Left lung (tissue), 10 donors: Measurements from ENCODE around the gene FGFRL1. TPM values are rescaled to one million over a fixed set of nuclear protein-coding genes. Genes with fewer than 3 reads are reported as not detected.

Experiments used
- ATAC-seq: fragments of 200-7000 bp; cut with Tn5 transposase; one replicate; pipeline ENCODE4 v1.9.1; 2020; ENCODE audit warnings: moderate library complexity
- DNase-seq, 4 donors: peaks; one replicate each; pipeline ENCODE4 v3.0.0-alpha.2; 2013 to 2020
- H3K27ac ChIP-seq, 2 donors: fragments of 200-600 bp; sonication (generic) in 1 of 2; one replicate each; pipeline versions ENCODE4 v1.5.0 to v1.8.0; 2020 to 2021
- H3K27me3 ChIP-seq, 2 donors: fragments of 200-600 bp; sonication (generic) in 1 of 2; one replicate each; pipeline versions ENCODE4 v1.5.0 to v1.8.0; 2020 to 2021
- H3K36me3 ChIP-seq, 2 donors: fragments of 200-600 bp; sonication (generic) in 1 of 2; one replicate each; pipeline versions ENCODE4 v1.5.0 to v1.8.0; 2020 to 2021
- H3K4me1 ChIP-seq, 2 donors: fragments of 200-600 bp; one replicate each; pipeline ENCODE4 v1.8.0; 2021
- H3K4me3 ChIP-seq, 2 donors: fragments of 200-600 bp; sonication (generic) in 1 of 2; one replicate each; pipeline versions ENCODE4 v1.5.0 to v1.8.0; 2020 to 2021; ENCODE audit warnings: mild to moderate bottlenecking in 1 of 2
- H3K9me3 ChIP-seq, 2 donors: fragments of 200-600 bp; sonication (generic) in 1 of 2; one replicate each; pipeline versions ENCODE4 v1.5.0 to v1.8.0; 2020 to 2021
- intact Hi-C, 2 donors: fragments of 100-400 bp; cut with DNase I; formaldehyde crosslinking; loops; one replicate each; pipeline versions ENCODE4 v1.11.2 to v1.14.2; 2022
- polyA plus RNA-seq, 6 donors: library from polyadenylated mRNA; unstranded; fragments of 120-200 nt; gene quantifications; one replicate each; pipeline ENCODE4 v1.2.1, GENCODE V29; 2013; ENCODE audit not compliant: insufficient read length in 6 of 6
- total RNA-seq, 2 donors: library from RNA; stranded (reverse); fragmentation: NEBNext Ultra II Directional; extraction: Animal tissue kit (Norgen Biotek cat#: 25700); gene quantifications; one replicate each; pipeline ENCODE4 v1.2.1, GENCODE V29; 2021
- TF ChIP-seq, protein P1 (sequence below), 2 donors: fragments of 200-600 bp; sonication (generic) in 1 of 2; IDR thresholded peaks; one replicate each; pipeline versions ENCODE4 v1.5.0 to v1.8.0; 2021; ENCODE audit warnings: antibody characterized with exemption in 2 of 2
- donor health status: DM: no; HTN: yes; CAD: no.
- donor health status: DM: no; HTN: no; CAD: no.

Gene FGFRL1
- total and polyA plus RNA-seq, 8 donors: 16.3 to 31.2 (median 21.3) TPM

DNA sequence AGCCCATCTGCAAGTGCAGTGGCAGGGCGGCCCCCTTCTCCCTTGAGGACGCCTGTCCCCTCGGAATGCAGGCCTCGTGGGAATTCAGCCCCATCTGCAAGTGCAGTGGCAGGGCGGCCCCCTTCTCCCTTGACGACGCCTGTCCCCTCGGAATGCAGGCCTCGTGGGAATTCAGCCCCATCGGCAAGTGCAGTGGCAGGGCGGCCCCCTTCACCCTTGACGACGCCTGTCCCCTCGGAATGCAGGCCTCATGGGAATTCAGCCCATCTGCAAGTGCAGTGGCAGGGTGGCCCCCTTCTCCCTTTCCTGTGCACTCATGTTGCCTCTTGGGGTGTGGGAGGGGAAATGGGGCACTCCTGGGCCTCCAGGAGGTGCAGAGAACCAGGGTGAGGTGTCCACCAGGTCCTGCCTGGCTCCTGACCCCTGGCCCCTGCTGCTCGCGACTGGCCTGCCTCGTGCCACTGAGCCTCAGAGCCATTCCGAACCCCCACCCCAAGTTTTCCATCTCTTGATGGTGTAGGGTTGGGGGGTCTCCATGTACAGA lies 11.5 kb upstream of the FGFRL1 start:
- Histone ChIP-seq H3K4me1 (peaks cover 4 to 30% of the 10 kb centered on the region in 2 donors), H3K4me3 (no peak overlapping the region), H3K27me3 (peaks cover 68 to 100% of the 10 kb centered on the region in 2 donors), H3K27ac (no peak overlapping the region), H3K9me3 (no peaks in the 10 kb centered on the region), H3K36me3 (no peaks in the 10 kb centered on the region)
- ATAC-seq (no peak), DNase-seq (peak in 1 of 4 donors; percentile 59)
- intact Hi-C loops: no loop called here
- TF ChIP-seq, protein P1, sequence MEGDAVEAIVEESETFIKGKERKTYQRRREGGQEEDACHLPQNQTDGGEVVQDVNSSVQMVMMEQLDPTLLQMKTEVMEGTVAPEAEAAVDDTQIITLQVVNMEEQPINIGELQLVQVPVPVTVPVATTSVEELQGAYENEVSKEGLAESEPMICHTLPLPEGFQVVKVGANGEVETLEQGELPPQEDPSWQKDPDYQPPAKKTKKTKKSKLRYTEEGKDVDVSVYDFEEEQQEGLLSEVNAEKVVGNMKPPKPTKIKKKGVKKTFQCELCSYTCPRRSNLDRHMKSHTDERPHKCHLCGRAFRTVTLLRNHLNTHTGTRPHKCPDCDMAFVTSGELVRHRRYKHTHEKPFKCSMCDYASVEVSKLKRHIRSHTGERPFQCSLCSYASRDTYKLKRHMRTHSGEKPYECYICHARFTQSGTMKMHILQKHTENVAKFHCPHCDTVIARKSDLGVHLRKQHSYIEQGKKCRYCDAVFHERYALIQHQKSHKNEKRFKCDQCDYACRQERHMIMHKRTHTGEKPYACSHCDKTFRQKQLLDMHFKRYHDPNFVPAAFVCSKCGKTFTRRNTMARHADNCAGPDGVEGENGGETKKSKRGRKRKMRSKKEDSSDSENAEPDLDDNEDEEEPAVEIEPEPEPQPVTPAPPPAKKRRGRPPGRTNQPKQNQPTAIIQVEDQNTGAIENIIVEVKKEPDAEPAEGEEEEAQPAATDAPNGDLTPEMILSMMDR (IDR thresholded peaks at IDR 0.05): no peak

DNA sequence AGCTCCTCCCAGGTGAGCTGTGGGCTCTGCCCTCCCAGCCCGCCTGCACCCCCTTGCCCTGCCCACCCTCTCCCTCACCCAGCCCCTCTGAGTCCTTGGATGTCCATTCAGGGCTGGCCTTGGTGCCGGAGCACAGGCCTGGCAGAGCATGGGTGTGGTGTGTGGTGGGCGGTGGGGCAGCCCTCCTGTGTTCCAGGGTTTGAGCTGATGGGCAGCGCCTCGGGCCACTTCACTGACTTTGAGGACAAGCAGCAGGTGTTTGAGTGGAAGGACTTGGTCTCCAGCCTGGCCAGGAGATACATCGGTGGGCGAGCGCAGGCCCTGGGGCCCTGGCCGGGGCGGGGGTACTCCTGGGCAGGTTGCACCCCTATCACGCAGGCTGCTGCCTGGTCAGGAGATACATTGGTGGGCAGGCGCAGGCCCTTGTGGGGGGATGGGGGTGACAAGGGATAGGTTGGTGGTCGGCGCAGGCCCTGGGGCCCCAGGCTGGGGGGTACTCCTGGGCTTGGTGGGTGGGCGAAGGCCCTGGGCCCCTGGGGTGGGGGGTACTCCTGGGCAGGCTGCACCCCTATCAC lies 10.7 kb upstream of the FGFRL1 start:
- no peak for ATAC-seq
- peaks cover 4 to 30% of the 10 kb centered on the region in 2 donors for H3K4me1 ChIP-seq
- DNase-seq: no peak
- TF ChIP-seq, protein P1 (IDR thresholded peaks at IDR 0.05): no peak
- intact Hi-C loops: no loop called here
- H3K27ac ChIP-seq: no peak overlapping the region
- H3K9me3 ChIP-seq: no peaks in the 10 kb centered on the region
- no peak overlapping the region for H3K4me3 ChIP-seq
- H3K36me3 ChIP-seq: no peaks in the 10 kb centered on the region
- peaks cover 73 to 100% of the 10 kb centered on the region in 2 donors for H3K27me3 ChIP-seq

DNA sequence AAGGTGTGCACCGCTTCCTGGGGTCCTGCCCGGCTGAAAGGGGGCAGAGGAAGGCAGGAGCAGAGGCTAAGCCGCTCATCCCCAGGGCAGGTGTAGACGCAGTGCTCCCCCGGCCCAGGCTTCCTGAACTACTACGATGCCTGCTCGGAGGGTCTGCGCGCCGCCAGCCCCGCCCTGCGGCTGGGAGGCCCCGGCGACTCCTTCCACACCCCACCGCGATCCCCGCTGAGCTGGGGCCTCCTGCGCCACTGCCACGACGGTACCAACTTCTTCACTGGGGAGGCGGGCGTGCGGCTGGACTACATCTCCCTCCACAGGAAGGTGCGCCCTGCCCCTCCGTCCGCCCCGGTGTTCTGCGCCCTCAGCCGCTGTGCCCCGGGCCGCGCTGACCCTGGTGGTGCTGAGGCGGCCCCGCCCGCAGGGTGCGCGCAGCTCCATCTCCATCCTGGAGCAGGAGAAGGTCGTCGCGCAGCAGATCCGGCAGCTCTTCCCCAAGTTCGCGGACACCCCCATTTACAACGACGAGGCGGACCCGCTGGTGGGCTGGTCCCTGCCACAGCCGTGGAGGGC lies 9.8 kb upstream of the FGFRL1 start:
- intact Hi-C loops: no loop called here
- TF ChIP-seq, protein P1 (IDR thresholded peaks at IDR 0.05): no peak
- peaks cover 4 to 30% of the 10 kb centered on the region in 2 donors for H3K4me1 ChIP-seq
- H3K36me3 ChIP-seq: no peaks in the 10 kb centered on the region
- H3K9me3 ChIP-seq: no peaks in the 10 kb centered on the region
- DNase-seq: no peak
- H3K4me3 ChIP-seq: no peak overlapping the region
- ATAC-seq: no peak
- no peak overlapping the region for H3K27ac ChIP-seq
- H3K27me3 ChIP-seq: peaks cover 77 to 100% of the 10 kb centered on the region in 2 donors

DNA sequence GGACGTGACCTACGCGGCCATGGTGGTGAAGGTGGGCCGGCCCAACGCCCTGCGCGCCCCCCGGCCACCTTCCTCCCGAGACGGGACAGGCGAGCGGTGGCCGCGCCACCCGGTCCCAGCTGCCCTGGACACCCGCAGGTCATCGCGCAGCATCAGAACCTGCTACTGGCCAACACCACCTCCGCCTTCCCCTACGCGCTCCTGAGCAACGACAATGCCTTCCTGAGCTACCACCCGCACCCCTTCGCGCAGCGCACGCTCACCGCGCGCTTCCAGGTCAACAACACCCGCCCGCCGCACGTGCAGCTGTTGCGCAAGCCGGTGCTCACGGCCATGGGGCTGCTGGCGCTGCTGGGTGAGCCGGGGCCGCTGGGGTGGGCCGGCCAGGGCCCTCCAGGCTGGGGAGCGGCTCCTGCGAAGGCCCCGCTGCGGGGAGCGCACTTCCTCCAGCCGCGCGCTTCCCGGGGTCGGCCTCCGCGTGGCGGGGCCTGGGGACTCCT lies 9.2 kb upstream of the FGFRL1 start:
- H3K27me3 ChIP-seq: peaks cover 71 to 100% of the 10 kb centered on the region in 2 donors
- H3K4me3 ChIP-seq: no peak overlapping the region
- H3K36me3 ChIP-seq: no peaks in the 10 kb centered on the region
- no peaks in the 10 kb centered on the region for H3K9me3 ChIP-seq
- peak; percentile 60 for ATAC-seq
- H3K27ac ChIP-seq: no peak overlapping the region
- peak in 1 of 4 donors; percentile 75 for DNase-seq
- peaks cover 4 to 26% of the 10 kb centered on the region in 2 donors for H3K4me1 ChIP-seq
- TF ChIP-seq, protein P1 (IDR thresholded peaks at IDR 0.05): no peak
- intact Hi-C loops: no loop called here

DNA sequence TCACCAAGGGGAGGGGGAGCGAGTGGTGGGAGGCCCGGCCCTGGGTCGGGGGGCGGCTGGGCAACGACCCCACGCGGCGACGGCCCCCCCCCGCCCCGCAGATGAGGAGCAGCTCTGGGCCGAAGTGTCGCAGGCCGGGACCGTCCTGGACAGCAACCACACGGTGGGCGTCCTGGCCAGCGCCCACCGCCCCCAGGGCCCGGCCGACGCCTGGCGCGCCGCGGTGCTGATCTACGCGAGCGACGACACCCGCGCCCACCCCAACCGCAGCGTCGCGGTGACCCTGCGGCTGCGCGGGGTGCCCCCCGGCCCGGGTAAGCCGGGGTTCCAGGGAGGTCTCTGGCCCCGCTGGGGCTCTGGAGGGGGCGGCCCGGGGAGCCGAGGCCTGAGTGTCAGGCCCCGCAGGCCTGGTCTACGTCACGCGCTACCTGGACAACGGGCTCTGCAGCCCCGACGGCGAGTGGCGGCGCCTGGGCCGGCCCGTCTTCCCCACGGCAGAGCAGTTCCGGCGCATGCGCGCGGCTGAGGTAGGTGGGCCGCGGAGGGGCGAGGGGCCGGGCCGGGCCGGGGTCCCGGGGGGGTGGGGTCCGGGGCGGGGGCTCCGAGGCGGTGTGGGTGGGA lies 8.7 kb upstream of the FGFRL1 start:
- DNase-seq (no peak), ATAC-seq (no peak)
- no peak overlapping the region for H3K4me3 ChIP-seq
- H3K27ac ChIP-seq: no peak overlapping the region
- peaks cover 66 to 100% of the 10 kb centered on the region in 2 donors for H3K27me3 ChIP-seq
- no peaks in the 10 kb centered on the region for H3K9me3 ChIP-seq
- intact Hi-C loops: no loop called here
- peaks cover 1 to 22% of the 10 kb centered on the region in 2 donors for H3K4me1 ChIP-seq
- TF ChIP-seq, protein P1 (IDR thresholded peaks at IDR 0.05): no peak
- H3K36me3 ChIP-seq: no peaks in the 10 kb centered on the region
